NK-92 (cell line): ENCODE data around the gene CD96.

Experiments used
- DNase-seq: peaks from one replicate; lab custom pipeline; 2025; ENCODE audit not compliant: unreplicated experiment; lab: John Stamatoyannopoulos, UW

The CD96 gene

GRCh38 chr3:111593666-111594065 is 51.7 kb downstream of the CD96 start:
- DNase-seq = no peak

GRCh38 chr3:111594205-111594604 is 52.2 kb downstream of the CD96 start:
- DNase-seq = no peak

DNA sequence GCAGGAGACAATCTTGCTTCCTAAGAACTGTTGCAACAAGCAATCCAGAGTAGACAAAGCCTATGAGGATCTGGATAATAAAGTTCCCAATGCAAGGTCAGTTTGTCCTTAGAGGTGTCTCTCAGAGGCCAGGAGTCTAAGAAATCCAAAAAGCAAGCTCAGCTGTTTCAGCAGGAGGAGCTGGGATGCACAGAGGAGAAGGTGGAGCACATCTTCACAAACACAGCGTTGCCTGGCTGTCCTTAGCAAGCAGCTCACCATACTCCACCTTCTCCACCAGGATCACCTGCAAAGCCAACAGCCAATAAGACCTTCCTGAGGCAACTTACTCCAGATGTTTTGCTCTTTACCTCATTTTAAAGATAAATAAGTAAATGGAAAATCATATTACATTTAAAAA is 52.8 kb downstream of the CD96 start:
- DNase-seq = no peak

DNA sequence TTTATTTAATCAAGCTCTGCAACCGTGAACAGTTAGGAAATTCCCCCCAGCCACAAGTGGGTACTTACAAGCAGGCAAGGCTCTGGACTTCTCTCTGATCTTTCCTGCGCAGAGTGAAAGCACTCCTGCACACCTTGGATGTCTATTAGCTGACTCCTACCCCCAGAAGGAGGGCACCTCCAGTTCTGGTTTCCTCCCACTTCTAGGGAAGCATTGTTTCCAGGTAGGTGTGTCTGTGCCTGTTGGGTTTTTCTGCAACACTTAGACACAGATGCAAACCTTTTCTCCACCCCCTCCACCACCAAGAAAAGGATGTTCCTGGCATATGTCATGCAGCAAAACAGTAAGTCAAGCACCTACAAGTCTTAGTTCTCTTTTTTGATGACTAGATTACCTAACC is 53.2 kb downstream of the CD96 start, which contains the start of gene ZBED2:
Gene ZBED2 (minus strand): TSS at position 115 of the 400 bp plus-strand sequence. CDS start 1,145 bp downstream, outside the sequence.
- DNase-seq = no peak

GRCh38 chr3:111596328-111596727 is 54.3 kb downstream of the CD96 start:
- DNase-seq = no peak

DNA sequence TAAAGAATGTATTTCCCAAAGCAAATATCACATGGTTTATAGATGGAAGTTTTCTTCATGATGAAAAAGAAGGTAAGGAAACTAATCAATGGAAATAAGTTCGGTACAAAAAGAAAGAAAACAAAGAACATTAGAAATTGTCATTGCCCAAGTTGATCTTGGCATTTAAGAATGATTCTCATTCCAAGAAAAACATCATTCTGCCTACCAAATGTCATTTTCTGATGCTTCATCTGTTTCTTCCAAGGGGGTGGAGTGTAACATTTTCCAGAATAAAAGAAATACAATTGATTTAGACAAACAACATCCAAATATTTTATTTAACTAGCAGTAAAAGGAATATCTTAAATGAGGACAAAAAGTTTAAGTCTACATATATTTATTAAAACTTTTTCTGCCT is 56.1 kb downstream of the CD96 start:
- no peak for DNase-seq

- no peak for DNase-seq
These were observed 56.6 kb downstream of the CD96 start for GRCh38 chr3:111598552-111598951.

DNA sequence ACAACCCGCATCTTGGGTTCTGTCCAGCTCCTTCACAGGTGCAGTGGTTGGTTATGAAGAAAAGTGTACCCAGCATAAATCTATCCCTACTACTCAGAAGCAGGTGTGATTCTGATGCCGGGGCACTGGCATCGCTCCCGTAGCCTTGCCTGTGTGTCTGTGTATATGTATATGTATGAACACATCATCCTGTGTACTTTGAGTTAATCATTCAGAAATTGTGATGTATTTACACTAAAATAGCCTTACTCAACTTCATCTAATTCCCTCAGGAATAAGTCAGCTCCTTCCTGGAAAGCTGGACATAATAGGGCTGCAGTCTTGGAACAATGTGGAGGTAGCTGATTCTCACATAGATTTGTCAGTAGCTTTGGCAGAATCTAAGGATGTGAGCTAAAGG is 59.8 kb downstream of the CD96 start:
- no peak for DNase-seq

DNA sequence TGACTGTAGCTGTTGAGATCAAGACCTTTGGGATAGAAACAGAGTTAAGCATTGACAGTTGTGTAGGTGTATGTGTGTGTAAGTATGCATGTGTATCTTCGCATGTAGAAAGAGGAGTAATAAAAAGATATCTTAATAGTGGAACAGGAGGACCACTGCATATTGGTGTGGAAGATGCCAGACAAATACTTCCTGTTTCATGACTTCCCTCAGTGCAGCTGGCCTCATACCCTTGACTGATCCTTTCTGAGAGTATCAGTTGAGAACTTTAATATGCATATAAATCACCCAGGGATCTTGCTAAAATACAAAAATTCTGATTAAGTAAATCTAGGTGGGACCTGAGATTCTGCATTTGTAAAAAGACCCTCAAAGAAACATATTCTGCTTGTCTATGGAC is 61.7 kb downstream of the CD96 start:
- no peak for DNase-seq

- no peak for DNase-seq
These were observed 62.1 kb downstream of the CD96 start for GRCh38 chr3:111604119-111604518.

DNA sequence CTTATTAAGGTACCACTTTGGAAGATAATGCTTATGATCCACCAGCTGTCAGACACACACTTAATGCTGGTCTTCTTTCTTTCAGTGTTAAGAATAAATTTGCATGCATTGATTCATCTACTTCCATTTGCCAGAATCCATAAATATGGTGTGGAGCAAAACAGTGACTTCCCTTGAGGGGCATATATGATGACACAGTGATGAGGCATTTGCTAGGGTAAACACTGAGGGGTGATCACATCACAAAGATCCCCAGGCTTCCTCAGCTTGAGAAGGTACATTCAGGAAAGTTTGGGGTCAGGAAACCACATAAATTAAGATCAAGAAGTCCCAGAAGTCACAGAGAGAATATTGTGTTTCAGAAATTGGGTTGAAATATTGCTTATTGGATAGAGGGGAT is 63.0 kb downstream of the CD96 start:
- DNase-seq = no peak

- no peak for DNase-seq
These were observed 63.5 kb downstream of the CD96 start for GRCh38 chr3:111605493-111605892.

- no peak for DNase-seq
These were observed 65.4 kb downstream of the CD96 start for GRCh38 chr3:111607240-111607920.

DNA sequence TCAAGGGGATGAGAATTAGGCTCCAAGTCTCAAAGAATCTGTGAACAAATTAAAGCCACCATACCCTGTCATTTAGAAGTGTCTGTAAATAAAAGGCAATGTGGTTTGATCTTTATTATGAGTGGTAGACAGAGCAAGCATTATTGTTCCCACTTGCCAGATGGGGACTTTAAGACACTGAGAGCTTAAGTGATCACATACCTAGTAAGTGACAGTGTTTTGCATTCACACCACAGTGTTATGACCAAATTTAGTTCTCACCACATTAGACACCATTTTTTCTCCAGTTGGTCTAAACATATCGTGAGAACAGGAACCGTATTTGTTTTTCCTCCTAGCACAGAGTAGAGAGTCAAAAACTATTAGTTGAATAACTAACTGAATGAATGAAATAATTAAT is 66.4 kb downstream of the CD96 start:
- no peak for DNase-seq

GRCh38 chr3:111609700-111610099 is 67.7 kb downstream of the CD96 start:
- no peak for DNase-seq

- DNase-seq = no peak
These were observed 68.2 kb downstream of the CD96 start for GRCh38 chr3:111610189-111610588.

- DNase-seq = no peak
These were observed 68.6 kb downstream of the CD96 start for GRCh38 chr3:111610612-111611054.

DNA sequence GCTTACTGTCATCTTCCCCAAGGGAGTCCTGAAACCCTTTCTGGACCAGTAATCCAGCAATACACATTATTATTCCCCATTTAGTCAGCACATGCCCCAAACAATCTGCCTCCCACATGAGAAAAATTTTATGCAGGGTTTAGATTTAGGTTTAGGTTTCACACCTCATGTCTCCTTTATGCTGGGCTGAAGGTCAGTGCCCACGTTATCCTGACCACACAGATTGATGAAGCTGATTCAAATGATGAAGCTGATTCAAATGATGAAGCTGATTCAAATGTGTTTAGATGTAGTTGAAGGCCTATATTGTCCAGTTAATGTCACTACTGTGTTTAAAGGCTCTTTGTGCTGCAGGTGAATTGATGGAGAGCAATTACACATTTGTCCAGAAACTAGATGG is 71.3 kb downstream of the CD96 start:
- no peak for DNase-seq

DNA sequence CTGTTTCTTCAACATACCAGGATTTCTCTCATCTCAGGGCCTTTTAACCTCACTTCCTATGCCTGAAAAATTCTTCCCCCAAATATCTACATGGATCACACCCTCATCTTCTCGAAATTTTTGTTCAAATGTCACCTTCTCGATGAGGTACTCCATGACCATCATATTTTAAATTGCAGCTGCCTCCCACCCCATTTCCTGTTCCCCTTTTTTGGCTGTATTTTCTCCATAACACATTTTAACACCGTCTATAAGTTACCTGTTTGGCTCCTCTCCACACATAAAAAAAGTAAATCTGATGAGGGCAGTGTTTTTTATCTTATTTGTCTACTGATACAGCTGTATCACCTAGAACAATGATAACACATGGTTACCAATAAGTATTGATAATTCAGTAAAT is 73.9 kb downstream of the CD96 start:
- DNase-seq = no peak

DNA sequence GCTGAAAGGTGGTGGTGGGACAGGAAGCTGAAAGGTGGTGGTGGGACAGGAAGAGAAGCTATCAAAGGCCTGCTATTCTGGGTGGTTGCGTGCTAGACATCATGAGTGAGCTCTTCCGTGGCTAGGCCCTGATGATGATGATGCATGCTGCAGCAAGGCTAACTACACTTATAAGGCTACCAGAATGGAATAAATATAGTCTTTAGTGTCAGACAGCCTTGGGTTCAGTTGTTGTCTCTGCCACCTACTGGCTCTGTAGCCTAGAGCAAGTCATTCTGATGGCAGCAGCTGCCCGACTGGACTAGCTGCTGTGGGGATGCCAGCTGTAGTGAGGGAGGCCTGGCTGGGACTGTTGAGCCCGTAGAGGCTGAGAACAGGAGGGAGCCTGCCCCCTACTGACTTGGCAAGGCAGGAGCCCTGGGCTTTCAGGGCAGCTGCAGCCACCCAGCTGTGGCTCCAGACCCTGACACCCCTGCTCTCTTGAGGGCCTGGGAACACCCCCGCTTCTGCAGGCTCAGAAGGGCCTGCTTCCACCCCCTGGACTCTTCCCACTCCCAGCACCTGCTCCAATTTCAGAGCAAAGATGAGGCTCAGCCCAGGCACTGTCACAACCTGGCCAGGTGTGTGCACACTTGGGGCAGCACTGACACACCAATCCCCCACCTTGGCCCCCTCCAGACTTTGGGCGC is 74.6 kb downstream of the CD96 start:
- DNase-seq = no peak

- DNase-seq = no peak
These were observed 75.4 kb downstream of the CD96 start for GRCh38 chr3:111617406-111617805.

DNA sequence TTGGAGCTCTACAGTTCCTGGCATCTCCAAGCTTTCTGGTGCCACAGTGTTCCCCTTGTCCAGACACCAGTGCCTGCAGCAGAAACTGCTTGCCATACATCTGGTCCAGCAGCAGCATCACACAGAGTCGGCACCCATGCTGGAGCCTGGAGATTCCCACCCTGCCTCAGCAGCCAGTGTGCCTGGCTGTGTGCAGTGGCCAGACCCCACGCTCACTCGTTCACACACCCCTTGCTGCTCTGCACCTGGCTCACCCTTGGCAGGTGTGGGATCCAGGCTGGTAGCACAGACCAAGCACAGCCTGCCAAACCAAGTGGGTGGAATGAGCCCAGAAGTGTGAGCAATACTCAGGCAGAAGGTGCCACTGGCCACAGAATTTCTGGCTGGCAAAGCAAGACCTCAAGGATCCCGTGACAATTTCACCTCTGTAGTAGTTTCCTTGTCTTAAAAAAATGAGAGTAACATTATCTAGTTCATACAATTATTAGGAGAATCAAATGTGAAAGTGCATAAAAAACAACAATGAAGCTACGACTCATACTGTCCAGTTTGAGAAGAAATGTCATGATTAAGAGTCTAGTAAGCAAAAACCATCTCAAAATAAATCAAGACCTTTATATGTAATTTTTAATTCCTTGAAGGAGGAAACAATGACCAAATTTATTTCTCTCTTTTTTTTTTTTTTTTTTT is 76.1 kb downstream of the CD96 start:
- DNase-seq = no peak
